ENCODE measurements around the gene LRRC10.
"Not testable (repeated sequence)": the region's sequence is repeated elsewhere in the genome, so short reads cannot be mapped to it uniquely, and the experiment has no call there.

LRRC10 gene

GRCh38 chr12:69616025-69616424 is 5.3 kb upstream of the LRRC10 start:
- no peak for DNase-seq

GRCh38 chr12:69613351-69613750 is 2.6 kb upstream of the LRRC10 start:
- DNase-seq, result no peak

- DNase-seq, result no peak
Measured at GRCh38 chr12:69610126-69610525, 581 bp downstream of the LRRC10 start.

GRCh38 chr12:69608114-69608513 is 2.6 kb downstream of the LRRC10 start:
- no peak for DNase-seq

GRCh38 chr12:69604275-69604674 is 6.4 kb downstream of the LRRC10 start:
- DNase-seq, result not testable (repeated sequence)

GRCh38 chr12:69603556-69603955 is 7.2 kb downstream of the LRRC10 start:
- DNase-seq, result not testable (repeated sequence)

GRCh38 chr12:69602954-69603353 is 7.8 kb downstream of the LRRC10 start:
- DNase-seq, result no peak

GRCh38 chr12:69601962-69602685 is 8.6 kb downstream of the LRRC10 start:
- DNase-seq, result no peak

- DNase-seq, result no peak
Measured at GRCh38 chr12:69600804-69601203, 9.9 kb downstream of the LRRC10 start.

- DNase-seq, result no peak
Measured at GRCh38 chr12:69598174-69598753, 12.4 kb downstream of the LRRC10 start.

GRCh38 chr12:69595689-69596088 is 15.0 kb downstream of the LRRC10 start:
- DNase-seq, result no peak

GRCh38 chr12:69589082-69589481 is 21.6 kb downstream of the LRRC10 start:
- DNase-seq, result no peak

GRCh38 chr12:69588527-69588926 is 22.2 kb downstream of the LRRC10 start:
- DNase-seq, result no peak

GRCh38 chr12:69585189-69586062 is 25.3 kb downstream of the LRRC10 start, which contains the start of gene CCT2:
Gene CCT2 (plus strand): TSS chr12:69585459. CDS start chr12:69585522, 63 bp downstream.
- DNase-seq, result peak; percentile 97

GRCh38 chr12:69583203-69583602 is 27.5 kb downstream of the LRRC10 start:
- no peak for DNase-seq

- DNase-seq, result no peak
Measured at GRCh38 chr12:69580074-69580473, 30.6 kb downstream of the LRRC10 start.

- no peak for DNase-seq
Measured at GRCh38 chr12:69579029-69579428, 31.7 kb downstream of the LRRC10 start.

GRCh38 chr12:69578283-69578682 is 32.4 kb downstream of the LRRC10 start:
- no peak for DNase-seq

- no peak for DNase-seq
Measured at GRCh38 chr12:69575346-69575745, 35.4 kb downstream of the LRRC10 start.

GRCh38 chr12:69570545-69571399 is 39.9 kb downstream of the LRRC10 start:
- DNase-seq, result peak; percentile 51

- DNase-seq, result no peak
Measured at GRCh38 chr12:69570000-69570516, 40.6 kb downstream of the LRRC10 start.

- DNase-seq, result no peak
Measured at GRCh38 chr12:69569236-69569635, 41.5 kb downstream of the LRRC10 start.

Measured in effector CD4-positive, alpha-beta T cell (primary cell).